GM21447 (cell line): Measurements from ENCODE around the gene PATJ.
"Not testable (repeated sequence)": the region's sequence is repeated elsewhere in the genome, so short reads cannot be mapped to it uniquely, and the experiment has no call there.

Experiments
- ATAC-seq: cut with Tn5 transposase; IDR thresholded peaks from one replicate; pipeline ENCODE4 v1.9.1; 2021; ENCODE audit not compliant: unreplicated experiment

PATJ gene

DNA sequence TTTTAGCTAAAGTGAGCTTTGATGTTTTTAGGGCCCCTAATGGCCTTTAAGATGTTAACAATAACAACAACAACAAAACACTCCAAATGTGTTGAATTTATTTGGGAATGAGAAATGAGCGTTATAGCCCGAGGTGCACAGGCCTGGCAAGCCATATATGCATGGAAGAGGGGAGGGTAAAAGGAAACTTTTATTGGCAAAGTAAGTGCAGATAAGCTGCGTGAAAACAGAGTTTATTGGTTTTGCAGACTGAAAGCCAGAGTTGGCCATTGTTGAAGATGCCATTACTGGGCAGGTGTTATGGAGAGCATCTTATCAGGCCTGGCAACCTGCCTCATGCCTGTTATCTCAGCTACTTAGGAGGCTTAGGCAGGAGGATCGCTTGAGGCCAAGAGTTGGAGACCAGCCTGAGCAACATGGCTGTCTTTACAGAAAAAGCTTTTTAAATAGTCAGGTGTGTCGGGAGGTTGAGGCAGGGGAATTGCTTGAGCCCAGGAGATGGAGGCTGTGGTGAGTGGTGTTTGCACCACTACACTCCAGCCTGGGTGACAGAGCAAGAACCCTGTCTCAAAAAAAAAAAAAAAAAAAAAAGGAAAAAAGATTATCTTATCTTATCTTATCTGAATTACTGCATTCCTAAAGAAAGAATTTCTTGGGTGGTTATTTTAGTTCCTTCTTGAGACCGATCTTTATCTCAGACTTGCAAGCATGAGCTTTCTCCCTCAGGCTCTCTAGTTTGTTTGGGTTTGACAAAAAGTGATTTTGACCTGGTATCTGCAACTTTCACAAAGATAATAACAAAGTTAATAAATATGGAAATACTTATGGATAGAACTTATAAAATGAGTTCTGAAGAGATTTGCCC lies 1.7 kb downstream of the PATJ start:
- no peak for ATAC-seq

DNA sequence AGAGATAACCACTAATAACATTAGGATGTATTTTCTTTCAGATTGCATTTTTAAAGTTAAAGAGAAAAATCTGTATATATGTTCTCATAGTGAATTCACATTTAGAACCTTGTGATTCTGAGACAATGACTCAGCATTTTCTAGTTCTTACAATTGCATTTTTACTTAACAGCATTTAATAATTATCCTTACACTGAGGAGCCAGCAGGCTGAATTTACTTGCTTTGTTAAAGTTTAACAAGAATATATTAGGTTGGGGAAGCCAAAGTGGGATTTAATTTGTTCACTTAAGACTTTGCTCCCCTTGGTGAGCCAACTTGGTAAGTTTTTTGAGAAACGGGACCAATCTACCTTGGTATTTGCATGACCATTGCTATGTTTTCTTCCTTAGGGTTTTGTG lies 4.5 kb downstream of the PATJ start:
- no peak for ATAC-seq

GRCh38 chr1:61748566-61748965 lies 6.3 kb downstream of the PATJ start:
- no peak for ATAC-seq

DNA sequence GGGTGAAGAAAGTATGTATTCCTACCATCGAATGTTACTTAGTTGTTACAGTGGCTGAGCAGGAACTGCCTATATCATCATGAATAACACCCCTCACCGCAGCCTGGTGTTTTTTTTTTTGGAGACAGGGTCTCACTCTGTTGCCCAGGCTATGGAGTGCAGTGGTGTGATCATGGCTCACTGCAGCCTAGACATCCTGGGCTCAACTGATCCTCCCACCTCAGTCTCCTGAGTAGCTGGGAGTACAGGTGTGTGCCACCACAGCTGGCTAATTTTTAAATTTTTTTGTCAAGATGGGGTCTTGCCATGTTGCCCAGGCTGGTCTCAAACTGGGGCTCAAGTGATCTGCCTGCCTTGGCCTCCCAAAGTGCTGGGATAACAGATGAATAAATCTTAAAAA lies 7.3 kb downstream of the PATJ start:
- no peak for ATAC-seq

DNA sequence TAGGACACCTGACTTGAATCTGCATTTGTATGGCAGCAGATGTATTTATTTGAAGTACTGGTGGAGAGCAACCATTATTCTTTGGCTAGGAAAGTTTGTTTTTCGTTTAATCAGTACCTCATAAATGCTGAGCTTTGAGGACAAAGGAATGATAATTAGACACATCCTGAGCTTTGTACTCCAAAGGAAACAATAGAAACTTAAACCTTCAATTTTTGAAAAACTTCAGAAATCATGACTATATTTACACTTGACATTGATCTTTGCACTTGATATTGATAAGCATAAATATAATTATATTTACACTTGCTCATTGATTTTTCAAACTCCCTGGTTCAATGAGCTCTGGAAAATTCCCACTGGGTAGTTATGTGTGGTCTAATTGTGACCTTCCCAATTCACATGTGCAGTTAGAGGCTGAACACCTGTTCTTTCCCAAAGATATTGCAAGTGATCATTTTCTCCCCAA lies 10.7 kb downstream of the PATJ start:
- no peak for ATAC-seq

DNA sequence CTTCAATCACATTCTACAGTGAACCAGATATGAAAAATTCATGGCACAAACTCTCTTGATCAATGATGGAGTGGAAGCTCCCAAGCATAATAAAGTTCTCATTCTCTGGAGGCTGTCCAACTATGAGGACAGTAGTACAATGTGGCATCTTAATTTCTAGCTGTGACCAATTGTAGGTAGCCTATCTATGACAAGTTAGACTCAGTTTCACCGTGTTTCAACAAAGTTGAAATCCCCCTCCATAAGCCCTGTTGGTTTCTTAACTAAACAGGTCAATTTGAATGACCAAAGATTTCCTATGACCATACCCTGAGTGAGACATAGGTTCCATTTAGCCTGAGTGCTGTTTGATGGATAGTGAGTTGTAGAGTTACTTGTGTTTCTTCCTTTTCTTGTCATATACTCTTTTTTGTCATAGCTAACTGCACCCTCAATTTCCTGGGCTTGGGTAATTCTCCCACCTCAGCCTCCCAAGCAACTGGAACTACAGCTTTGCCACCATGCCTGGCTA lies 11.8 kb downstream of the PATJ start:
- no peak for ATAC-seq

- no peak for ATAC-seq
These were observed 12.3 kb downstream of the PATJ start for GRCh38 chr1:61754545-61754944.

DNA sequence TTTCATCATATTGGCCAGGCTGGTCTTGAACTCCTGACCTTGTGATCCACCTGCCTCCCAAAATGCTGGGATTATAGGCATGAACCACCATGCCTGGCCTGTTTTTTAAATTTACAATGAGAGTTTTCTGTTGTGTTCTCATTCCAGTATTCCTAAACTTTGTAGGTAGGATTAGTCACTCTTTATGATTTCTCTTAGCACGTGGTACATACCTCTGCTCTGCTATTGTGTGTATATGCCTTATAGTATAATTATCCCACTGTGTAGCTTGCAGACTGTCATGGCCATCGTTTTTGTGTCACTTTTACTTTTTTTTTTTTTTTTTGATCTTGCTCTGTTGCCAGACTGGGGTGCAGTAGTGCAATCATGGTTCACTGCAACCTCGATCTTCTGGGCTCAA lies 14.5 kb downstream of the PATJ start:
- no peak for ATAC-seq

DNA sequence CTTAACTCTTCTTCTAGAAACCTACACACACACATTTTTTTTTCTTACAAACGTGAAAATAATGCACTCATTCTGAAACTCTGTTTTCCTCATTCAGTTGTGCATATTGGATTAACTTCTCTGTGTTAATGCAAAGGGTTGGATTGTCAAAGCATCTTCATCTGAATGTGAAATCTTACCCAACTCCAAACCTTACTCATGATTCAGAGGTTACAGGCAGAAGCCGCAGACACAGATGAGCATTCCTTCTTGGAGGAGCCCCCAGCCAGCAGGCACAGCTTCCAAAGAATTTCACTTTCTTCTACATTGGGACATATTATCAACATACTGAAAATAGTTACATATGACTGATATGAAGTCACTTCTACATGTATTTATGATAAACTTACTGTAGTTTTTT lies 15.7 kb downstream of the PATJ start:
- no peak for ATAC-seq

- ATAC-seq: no peak
These were observed 27.9 kb downstream of the PATJ start for GRCh38 chr1:61770131-61770530.

- no peak for ATAC-seq
These were observed 33.8 kb downstream of the PATJ start for GRCh38 chr1:61776091-61776490.

DNA sequence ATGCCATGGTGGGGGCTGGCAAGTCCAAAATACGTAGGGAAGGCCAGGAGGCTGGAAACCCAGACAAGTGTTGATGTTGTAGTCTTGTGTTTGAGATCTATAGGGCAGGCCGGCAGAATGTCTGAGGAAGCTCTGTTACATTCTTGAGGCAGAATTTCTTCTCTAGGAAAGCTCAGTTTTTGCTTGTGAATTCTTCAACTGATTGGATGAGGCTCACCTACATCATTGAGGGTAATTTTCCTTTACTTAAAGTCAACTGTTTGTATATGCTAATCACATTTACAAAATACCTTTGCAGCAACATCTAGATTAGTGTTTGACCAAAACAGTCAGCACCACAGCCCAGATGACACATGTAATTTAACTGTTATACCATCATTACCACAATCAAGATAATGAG lies 37.0 kb downstream of the PATJ start:
- ATAC-seq: no peak

GRCh38 chr1:61781151-61781550 lies 38.9 kb downstream of the PATJ start:
- ATAC-seq: no peak

GRCh38 chr1:61782771-61783170 lies 40.5 kb downstream of the PATJ start:
- ATAC-seq: peak; percentile 72

DNA sequence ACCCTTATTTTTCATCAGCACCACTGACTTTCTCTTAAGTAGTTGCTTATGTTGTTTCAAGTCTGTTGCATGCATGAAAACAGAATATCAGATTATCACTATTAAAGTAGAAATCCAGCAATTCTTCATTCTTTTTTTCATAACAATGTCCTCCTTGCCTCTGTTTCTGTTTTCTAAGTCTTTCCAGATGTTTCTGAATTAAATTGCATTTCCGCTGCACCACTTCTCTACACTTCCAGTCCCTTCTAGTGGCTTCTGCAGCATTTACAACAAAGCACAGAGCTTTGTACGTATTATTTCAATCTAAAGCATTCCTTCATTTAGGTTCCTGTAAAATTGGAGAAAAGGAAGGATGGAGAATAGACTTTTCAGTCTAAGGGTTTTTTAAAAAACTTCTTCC lies 42.4 kb downstream of the PATJ start:
- no peak for ATAC-seq

DNA sequence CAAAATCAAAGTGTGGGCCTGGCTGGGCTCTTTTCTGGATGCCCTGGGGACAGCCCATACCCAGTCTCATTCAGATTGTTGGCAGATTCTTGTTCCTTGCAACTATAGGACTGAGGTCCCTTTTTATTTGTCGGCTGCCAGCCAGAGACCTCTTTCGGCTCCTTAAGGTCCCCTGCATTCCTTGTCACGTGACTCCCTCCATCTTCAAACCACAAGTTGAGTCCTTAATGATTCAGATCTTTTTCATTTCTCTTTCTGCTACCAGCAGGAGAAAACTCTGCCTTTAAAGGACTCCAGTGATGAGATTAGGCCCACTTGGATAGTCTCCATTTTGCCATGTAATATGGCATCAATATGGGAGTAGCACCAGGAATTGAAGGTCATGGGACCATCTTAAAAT lies 48.6 kb downstream of the PATJ start:
- ATAC-seq: no peak

- no peak for ATAC-seq
These were observed 54.9 kb downstream of the PATJ start for GRCh38 chr1:61797045-61797755.

GRCh38 chr1:61801047-61801446 lies 58.8 kb downstream of the PATJ start:
- ATAC-seq: not testable (repeated sequence)

DNA sequence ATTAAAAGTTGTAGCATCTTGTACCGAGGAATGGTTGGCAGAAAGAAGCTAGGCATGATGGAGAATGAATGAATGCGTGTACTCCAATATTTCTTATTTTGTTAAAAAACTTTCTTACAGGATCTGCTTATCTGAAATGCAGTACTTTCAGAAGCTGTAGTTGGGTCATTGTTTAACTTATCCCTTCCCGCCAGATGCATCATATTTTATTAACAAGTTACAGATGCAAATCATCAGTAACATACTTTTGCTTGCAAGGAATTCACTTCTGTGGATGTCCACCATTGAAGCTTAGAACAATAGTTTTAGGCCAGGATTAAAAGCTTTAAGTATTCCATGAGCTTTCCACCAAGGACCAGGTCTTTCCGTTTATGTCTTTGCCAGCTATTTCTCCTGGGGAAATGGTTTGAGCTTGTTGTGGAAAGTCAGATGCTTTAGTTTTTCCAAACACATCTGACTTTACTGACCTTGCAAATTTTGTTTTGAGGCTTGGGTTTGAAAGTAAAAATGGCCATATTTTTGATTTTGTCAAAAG lies 65.4 kb downstream of the PATJ start:
- no peak for ATAC-seq

GRCh38 chr1:61808321-61808720 lies 66.0 kb downstream of the PATJ start:
- ATAC-seq: no peak

DNA sequence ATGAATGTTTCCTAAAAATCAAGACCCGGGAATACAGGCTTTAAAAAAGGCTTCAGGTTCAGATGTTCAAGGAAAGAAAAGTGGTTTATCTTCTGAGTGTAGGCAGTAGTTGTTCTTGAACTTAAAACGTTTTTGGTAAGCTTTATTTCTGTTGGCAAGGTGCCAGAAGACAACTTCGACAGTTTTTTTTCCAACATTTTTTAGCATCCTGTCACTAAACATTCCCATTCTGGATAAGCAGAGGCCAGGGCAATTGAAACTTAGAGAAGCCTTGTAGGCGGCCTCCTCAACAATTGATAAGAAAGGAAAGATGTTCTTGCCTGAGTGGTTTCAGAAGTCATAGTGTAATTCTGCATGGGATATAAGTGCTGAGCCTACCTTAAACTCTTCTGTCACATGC lies 66.7 kb downstream of the PATJ start:
- ATAC-seq: no peak

DNA sequence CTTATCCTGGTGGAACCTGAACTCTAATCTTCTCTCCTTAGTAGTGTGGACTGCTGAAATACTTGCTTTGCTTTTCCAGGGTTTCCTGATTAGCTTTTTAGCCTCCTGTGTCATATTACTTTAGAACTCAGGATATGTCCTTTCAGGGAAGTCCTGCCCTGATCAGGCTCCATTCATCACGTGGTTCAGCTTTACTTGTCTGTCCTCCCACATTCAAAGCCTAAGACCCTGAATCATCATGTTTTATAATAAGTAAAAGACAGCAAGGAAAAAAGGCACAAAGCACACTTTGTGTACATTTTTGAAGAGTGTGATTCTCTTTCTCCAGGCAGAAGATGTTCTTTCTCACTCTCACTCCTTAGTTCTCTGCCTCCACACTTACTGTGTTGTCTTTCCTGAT lies 70.6 kb downstream of the PATJ start:
- no peak for ATAC-seq
